ENCODE data around the gene KRT8. TPM values are rescaled to one million over a fixed set of nuclear protein-coding genes. Genes with fewer than 3 reads are reported as not detected.

Gene KRT8
- total RNA-seq, 1 donor from 2014 or later: 8.3 TPM

- no peak for DNase-seq (ENCODE audit: low read depth, low spot score)
- Mint-ChIP-seq H3K27ac (ENCODE audit: unreplicated experiment) (no peak overlapping the region), H3K4me1 (no peaks in the 10 kb centered on the region), H3K9me3 (no peaks in the 10 kb centered on the region), H3K27me3 (ENCODE audit: low read depth) (peaks cover 33% of the 10 kb centered on the region), H3K4me3 (no peak overlapping the region), H3K36me3 (ENCODE audit: low read depth) (no peaks in the 10 kb centered on the region)
- no peak for TF ChIP-seq CTCF (conservative IDR thresholded peaks at IDR 0.05)
These were observed 55.4 kb downstream of the KRT8 start for GRCh38 chr12:52849511-52849910.

GRCh38 chr12:52848661-52849255 lies 56.1 kb downstream of the KRT8 start, which contains the start of gene KRT78:
KRT78 (minus strand) TSS chr12:52848994; CDS start chr12:52848930, 64 bp downstream.
- Mint-ChIP-seq H3K4me3 (no peak within 1 kb of the TSS), H3K27ac (ENCODE audit: unreplicated experiment) (no peak within 1 kb of the TSS), H3K4me1 (no peaks in the 10 kb centered on the region), H3K27me3 (ENCODE audit: low read depth) (peaks cover 27% of the 10 kb centered on the region), H3K36me3 (ENCODE audit: low read depth) (no peaks in the 10 kb centered on the region), H3K9me3 (no peaks in the 10 kb centered on the region)
- no peak for TF ChIP-seq CTCF (conservative IDR thresholded peaks at IDR 0.05)
- no peak for DNase-seq (ENCODE audit: low read depth, low spot score)

DNA sequence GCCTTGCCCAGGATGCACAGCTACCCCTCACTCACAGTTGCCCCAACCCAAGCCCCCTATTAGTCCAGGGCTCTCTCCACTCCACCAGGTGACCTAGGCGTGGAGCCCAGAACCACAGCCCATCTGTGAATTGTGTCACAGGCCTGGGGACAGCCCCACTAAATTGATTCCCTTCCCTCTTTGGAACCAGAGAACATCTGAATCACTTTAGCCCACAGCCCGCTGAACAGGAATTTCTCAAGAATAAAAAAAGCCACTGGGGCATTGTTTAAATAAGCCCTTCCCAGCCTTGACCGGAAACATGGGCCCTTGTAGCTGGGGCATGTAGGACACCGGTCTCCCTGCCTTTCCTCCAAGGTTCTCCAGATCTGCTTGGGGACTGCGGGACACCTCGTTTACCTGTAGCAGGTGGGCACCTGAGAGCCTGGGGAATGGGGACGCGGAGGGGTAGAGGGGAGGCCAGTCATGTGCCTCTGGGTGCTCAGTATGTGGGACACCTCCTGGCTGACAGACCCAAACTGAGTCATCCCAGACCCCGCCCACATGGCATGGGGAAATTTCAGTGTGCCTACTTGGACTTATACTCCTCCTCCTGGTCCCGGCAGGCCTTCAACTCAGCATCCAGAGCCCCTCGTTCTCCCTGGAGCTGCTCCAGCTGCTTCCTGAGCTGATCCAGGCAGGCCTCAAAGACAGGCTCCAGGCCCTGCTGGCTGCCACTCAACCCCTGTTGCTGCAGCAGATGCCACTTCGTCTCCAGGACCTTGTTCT lies 57.4 kb downstream of the KRT8 start:
- Mint-ChIP-seq H3K27me3 (ENCODE audit: low read depth) (peaks cover 19% of the 10 kb centered on the region), H3K9me3 (no peaks in the 10 kb centered on the region)

More for the DNA sequence above, 57.4 kb downstream of the KRT8 start:
- Mint-ChIP-seq H3K4me3 (no peak overlapping the region), H3K36me3 (ENCODE audit: low read depth) (no peaks in the 10 kb centered on the region), H3K4me1 (no peaks in the 10 kb centered on the region), H3K27ac (ENCODE audit: unreplicated experiment) (no peak overlapping the region)
- no peak for TF ChIP-seq CTCF (conservative IDR thresholded peaks at IDR 0.05)
- DNase-seq (ENCODE audit: low read depth, low spot score): no peak

Other genes with a start within 250 kb of the KRT8 start
- gene KRT1, start 224.7 kb downstream of the KRT8 start, total RNA-seq: not detected in 2 replicates
- gene KRT77, start 201.6 kb downstream of the KRT8 start, total RNA-seq: not detected in 2 replicates
- gene KRT76, start 127.7 kb downstream of the KRT8 start, total RNA-seq: not detected in 2 replicates
- not detected in 2 replicates for gene KRT3, start 109.0 kb downstream of the KRT8 start, total RNA-seq
- gene KRT4, start 91.0 kb downstream of the KRT8 start, total RNA-seq: not detected in 2 replicates
- not detected in 2 replicates for gene KRT79, start 70.8 kb downstream of the KRT8 start, total RNA-seq
- not detected in 2 replicates for gene KRT78, start 56.1 kb downstream of the KRT8 start, total RNA-seq
- gene KRT18, start 44.0 kb upstream of the KRT8 start, total RNA-seq: 6.4 and 6.9 TPM in 2 replicates
- gene EIF4B, start 101.4 kb upstream of the KRT8 start, total RNA-seq: 514 and 527 TPM in 2 replicates
- gene TNS2, start 145.0 kb upstream of the KRT8 start, total RNA-seq: 14.2 and 22.8 TPM in 2 replicates
- 8.8 and 11.2 TPM in 2 replicates for gene SPRYD3, start 174.3 kb upstream of the KRT8 start, total RNA-seq
- gene IGFBP6, start 192.6 kb upstream of the KRT8 start, total RNA-seq: 0.72 and 0.73 TPM in 2 replicates
- gene SOAT2, start 198.4 kb upstream of the KRT8 start, total RNA-seq: not detected in 2 replicates

All from neural crest cell (in vitro differentiated cells).